ENCODE results near the gene EXOC4.
"Not testable (repeated sequence)": the region's sequence is repeated elsewhere in the genome, so short reads cannot be mapped to it uniquely, and the experiment has no call there.

EXOC4 gene

DNA sequence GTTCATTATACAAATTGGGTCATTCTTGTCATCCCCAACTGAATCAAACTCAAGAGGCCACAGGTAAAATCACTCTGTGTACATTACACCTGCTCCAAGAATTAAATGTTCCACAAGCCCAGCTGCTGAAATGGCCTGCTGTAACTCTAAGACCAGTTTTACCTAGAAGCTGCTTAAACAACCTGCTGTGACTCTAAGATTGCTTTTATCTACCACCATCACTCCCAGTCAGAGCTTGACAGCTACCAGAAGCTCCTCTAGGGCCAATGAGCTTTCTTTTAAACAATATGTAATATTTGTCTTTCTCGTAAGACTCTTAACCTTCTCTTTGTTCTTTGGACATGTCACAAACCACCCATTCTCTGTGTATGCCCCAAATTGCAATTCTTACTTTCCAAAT lies 732.4 kb downstream of the EXOC4 start:
- ChIA-PET CTCF (no interaction called here), POLR2A (ENCODE audit: low non-redundant PET) (no interaction called here)
- TF ChIP-seq, protein P1, sequence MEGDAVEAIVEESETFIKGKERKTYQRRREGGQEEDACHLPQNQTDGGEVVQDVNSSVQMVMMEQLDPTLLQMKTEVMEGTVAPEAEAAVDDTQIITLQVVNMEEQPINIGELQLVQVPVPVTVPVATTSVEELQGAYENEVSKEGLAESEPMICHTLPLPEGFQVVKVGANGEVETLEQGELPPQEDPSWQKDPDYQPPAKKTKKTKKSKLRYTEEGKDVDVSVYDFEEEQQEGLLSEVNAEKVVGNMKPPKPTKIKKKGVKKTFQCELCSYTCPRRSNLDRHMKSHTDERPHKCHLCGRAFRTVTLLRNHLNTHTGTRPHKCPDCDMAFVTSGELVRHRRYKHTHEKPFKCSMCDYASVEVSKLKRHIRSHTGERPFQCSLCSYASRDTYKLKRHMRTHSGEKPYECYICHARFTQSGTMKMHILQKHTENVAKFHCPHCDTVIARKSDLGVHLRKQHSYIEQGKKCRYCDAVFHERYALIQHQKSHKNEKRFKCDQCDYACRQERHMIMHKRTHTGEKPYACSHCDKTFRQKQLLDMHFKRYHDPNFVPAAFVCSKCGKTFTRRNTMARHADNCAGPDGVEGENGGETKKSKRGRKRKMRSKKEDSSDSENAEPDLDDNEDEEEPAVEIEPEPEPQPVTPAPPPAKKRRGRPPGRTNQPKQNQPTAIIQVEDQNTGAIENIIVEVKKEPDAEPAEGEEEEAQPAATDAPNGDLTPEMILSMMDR (conservative IDR thresholded peaks at IDR 0.05; ENCODE audit: low read depth) = no peak
- H3K27ac ChIP-seq = no peak overlapping the region
- no peak for DNase-seq (ENCODE audit: low spot score)

DNA sequence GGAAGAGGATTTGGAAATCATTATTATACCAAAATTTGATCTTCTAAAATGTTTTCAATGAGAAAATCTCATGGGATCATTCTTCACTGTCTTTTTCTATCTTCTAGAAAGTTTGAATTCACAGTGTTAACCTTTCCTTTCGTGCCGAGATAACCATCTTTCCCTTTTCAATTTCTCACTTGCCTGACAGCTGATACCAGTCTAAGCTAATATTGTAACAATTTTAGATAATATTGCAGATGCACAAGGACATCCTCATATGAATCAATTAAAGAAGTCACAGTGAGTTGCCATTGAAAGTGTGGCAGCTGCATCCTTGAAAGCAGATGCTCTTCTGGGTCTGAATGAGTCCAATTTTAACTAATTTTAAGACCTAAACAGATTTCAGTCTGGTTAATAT lies 734.7 kb downstream of the EXOC4 start:
- TF ChIP-seq, protein P1 (conservative IDR thresholded peaks at IDR 0.05; ENCODE audit: low read depth) = no peak
- ChIA-PET POLR2A (ENCODE audit: low non-redundant PET) (no interaction called here), CTCF (interaction anchor here (0.6 kb wide), 1 partner anchor 593 kb away, joined by 5 read pairs; no protein-coding TSS in a partner anchor)
- no peak overlapping the region for H3K27ac ChIP-seq
- DNase-seq (ENCODE audit: low spot score) = no peak

DNA sequence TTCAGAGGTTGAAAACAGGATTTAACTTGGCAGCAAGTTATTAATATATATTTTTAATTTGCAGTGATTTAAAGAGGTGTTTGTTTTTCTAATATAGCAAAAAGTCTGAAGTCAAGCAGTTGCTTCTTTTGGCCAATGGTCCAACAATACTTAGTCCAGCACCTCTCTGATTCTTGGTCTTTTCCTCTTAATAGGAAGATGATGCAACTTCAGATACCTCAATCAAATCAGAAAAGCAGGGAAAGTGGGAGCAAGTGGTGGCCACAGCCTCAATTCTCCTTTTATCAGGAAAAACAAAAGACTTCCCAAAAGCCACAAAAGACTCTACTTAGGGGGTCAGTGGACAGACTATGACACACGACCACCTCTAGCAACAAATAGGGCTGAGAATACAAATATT lies 740.7 kb downstream of the EXOC4 start:
- ChIA-PET CTCF (no interaction called here), POLR2A (ENCODE audit: low non-redundant PET) (no interaction called here)
- no peak for DNase-seq (ENCODE audit: low spot score)

DNA sequence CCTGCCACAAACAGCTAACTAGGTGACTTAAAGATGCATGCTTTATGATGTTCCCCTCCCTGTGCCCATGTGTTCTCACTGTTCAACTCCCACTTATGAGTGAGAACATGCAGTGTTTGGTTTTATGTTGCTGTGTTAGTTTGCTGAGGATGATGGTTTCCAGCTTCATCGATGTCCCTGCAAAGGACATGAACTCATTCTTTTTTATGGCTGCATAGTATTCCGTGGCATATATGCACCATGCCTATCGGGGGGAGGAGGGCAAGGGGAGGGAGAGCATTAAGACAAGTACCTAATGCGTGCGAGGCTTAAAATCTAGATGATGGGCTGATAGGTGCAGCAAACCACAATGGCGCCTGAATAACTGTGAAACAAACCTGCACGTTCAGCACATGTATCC lies 741.2 kb downstream of the EXOC4 start:
- POLR2A ChIA-PET (ENCODE audit: low non-redundant PET); CTCF ChIA-PET; H3K27ac ChIP-seq; DNase-seq (ENCODE audit: low spot score): not testable (repeated sequence)

More for the DNA sequence above, 740.7 kb downstream of the EXOC4 start:
- H3K27ac ChIP-seq = no peak overlapping the region
- TF ChIP-seq, protein P1 (conservative IDR thresholded peaks at IDR 0.05; ENCODE audit: low read depth) = no peak

DNA sequence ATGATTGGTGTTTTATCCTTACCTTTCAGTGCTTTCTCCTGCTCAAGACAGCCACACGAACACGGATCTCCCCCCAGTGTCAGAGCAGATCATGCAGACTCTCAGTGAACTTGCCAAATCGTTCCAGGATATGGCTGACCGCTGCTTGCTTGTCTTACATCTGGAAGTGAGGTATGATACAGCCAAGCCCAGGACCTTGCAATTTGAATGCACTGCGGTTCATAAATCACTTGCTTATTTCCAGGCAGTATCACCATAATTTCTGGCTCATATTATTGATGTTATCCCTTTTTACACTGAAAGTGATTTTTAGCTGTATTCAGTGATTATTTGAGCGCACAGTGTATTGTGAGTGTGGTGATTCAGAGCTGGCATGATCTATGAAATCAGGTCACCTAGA lies 744.6 kb downstream of the EXOC4 start:
- no peak for DNase-seq (ENCODE audit: low spot score)
- CTCF ChIA-PET = no interaction called here
- no peak overlapping the region for H3K27ac ChIP-seq
- POLR2A ChIA-PET (ENCODE audit: low non-redundant PET) = no interaction called here
- TF ChIP-seq, protein P1 (conservative IDR thresholded peaks at IDR 0.05; ENCODE audit: low read depth) = no peak

DNA sequence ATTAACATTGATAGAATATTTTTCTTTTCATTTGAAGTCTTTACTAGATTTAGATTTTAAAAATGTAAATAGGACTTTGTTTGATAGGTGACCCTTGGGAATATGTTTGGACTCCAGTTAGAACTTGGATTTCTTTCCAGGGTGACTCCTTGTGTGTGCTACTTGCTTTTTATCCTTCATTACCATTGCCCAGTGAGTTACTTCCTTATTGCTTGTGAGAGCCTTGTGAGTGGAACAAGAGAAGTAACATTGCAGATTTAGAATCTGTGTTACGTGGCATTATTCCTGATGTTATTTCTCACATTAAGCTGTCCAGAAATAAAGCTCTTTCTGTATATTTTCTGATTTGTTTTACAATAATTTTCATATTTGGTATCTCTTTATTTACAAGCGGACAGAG lies 746.3 kb downstream of the EXOC4 start:
- ChIA-PET CTCF (no interaction called here), POLR2A (ENCODE audit: low non-redundant PET) (no interaction called here)
- H3K27ac ChIP-seq = no peak overlapping the region
- DNase-seq (ENCODE audit: low spot score) = no peak
- TF ChIP-seq, protein P1 (conservative IDR thresholded peaks at IDR 0.05; ENCODE audit: low read depth) = no peak

DNA sequence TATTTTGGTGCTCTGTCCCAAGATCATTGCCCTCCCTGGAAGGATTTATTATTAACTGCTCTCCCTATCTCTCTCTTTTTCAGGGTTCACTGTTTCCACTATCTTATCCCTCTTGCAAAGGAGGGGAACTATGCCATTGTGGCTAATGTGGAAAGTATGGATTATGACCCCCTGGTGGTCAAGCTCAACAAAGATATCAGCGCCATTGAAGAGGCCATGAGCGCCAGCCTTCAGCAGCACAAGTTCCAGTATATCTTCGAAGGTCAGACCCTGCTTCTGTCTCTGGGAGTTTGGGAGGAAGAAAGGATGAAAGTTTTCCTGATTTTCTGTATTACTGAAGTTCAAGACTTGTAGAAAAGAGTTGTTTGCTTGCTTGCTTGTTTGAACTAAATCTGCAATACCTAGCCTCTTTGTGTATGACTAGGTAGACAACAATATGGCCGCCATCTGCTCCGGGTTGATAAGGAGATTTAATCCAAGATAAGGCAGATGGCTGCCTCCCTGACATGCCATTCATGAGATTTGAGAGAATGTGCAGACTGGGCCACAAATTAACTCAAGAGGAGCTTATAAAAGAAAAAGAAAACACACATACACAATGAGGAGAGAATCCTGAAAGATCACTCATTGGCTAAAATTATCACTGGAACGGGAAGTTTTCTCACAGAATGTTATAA lies 752.1 kb downstream of the EXOC4 start:
- DNase-seq (ENCODE audit: low spot score) = no peak
- ChIA-PET POLR2A (ENCODE audit: low non-redundant PET) (no interaction called here), CTCF (no interaction called here)
- TF ChIP-seq, protein P1 (conservative IDR thresholded peaks at IDR 0.05; ENCODE audit: low read depth) = no peak
- H3K27ac ChIP-seq = no peak overlapping the region

Data from RWPE1 (cell line).